Measurements from ENCODE around the gene FBXL7. TPM values are rescaled to one million over a fixed set of nuclear protein-coding genes. Genes with fewer than 3 reads are reported as not detected.

The FBXL7 gene
- total RNA-seq, 2 experiments from 2014 or later, result not detected

DNA sequence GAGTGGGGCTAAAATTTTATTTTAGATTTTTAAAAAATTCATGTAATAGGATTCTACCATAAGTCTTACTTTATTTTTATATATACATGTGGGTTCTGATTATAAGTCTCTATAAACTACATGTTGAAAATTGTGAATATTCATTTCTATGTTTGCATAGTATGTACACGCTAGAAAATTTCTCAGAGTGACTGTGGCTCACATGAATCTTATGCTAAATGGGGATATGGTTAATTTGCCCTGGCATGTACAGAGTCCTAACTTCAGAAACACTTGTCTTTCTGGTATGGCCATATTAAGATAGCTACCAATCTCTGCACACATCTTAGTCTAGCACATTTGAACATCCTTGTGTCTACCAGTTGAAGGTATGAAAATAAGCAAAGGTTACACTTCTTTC, 154.8 kb downstream of the FBXL7 start:
- ATAC-seq, result no peak
- Mint-ChIP-seq H3K27me3 (no peaks in the 10 kb centered on the region), H3K9me3 (peaks cover 3% of the 10 kb centered on the region), H3K4me3 (no peak overlapping the region), H3K27ac (no peak overlapping the region), H3K4me1 (ENCODE audit: low read depth) (no peaks in the 10 kb centered on the region), H3K36me3 (ENCODE audit: low read depth) (no peaks in the 10 kb centered on the region)
- no peak for TF ChIP-seq CTCF (IDR thresholded peaks at IDR 0.05)
- DNase-seq, result no peak
- POLR2A ChIA-PET, result no interaction called here
- CTCF ChIA-PET, result no interaction called here
- intact Hi-C loops (cut with micrococcal nuclease), result no loop called here

- DNase-seq (no peak), ATAC-seq (no peak)
- Mint-ChIP-seq H3K36me3 (ENCODE audit: low read depth) (no peaks in the 10 kb centered on the region), H3K27me3 (no peaks in the 10 kb centered on the region), H3K27ac (no peak overlapping the region), H3K4me3 (no peak overlapping the region), H3K4me1 (ENCODE audit: low read depth) (no peaks in the 10 kb centered on the region), H3K9me3 (peaks cover 1% of the 10 kb centered on the region)
- CTCF ChIA-PET, result no interaction called here
- TF ChIP-seq CTCF (IDR thresholded peaks at IDR 0.05), result no peak
- POLR2A ChIA-PET, result no interaction called here
- intact Hi-C loops (cut with micrococcal nuclease), result no loop called here
Observed at GRCh38 chr5:15655683-15656082, 155.7 kb downstream of the FBXL7 start.

- intact Hi-C loops (cut with micrococcal nuclease), result no loop called here
- DNase-seq, result no peak
- no peak for TF ChIP-seq CTCF (IDR thresholded peaks at IDR 0.05)
- peaks cover 9% of the 10 kb centered on the region for H3K9me3 Mint-ChIP-seq
- CTCF ChIA-PET, result no interaction called here
- POLR2A ChIA-PET, result no interaction called here
- H3K36me3 Mint-ChIP-seq (ENCODE audit: low read depth), result no peaks in the 10 kb centered on the region
- no peak overlapping the region for H3K27ac Mint-ChIP-seq
- H3K27me3 Mint-ChIP-seq, result no peaks in the 10 kb centered on the region
- no peaks in the 10 kb centered on the region for H3K4me1 Mint-ChIP-seq (ENCODE audit: low read depth)
- no peak overlapping the region for H3K4me3 Mint-ChIP-seq
- ATAC-seq, result no peak
Observed at GRCh38 chr5:15664961-15665360, 165.0 kb downstream of the FBXL7 start.

- H3K27ac Mint-ChIP-seq, result no peak overlapping the region
- ChIA-PET CTCF (no interaction called here), POLR2A (no interaction called here)
- DNase-seq (no peak), ATAC-seq (no peak)
- no peaks in the 10 kb centered on the region for H3K36me3 Mint-ChIP-seq (ENCODE audit: low read depth)
- H3K27me3 Mint-ChIP-seq, result no peaks in the 10 kb centered on the region
- H3K4me3 Mint-ChIP-seq, result no peak overlapping the region
- intact Hi-C loops (cut with micrococcal nuclease), result no loop called here
- no peak for TF ChIP-seq CTCF (IDR thresholded peaks at IDR 0.05)
- H3K9me3 Mint-ChIP-seq, result peaks cover 7% of the 10 kb centered on the region
- no peaks in the 10 kb centered on the region for H3K4me1 Mint-ChIP-seq (ENCODE audit: low read depth)
Observed at GRCh38 chr5:15669826-15670225, 169.8 kb downstream of the FBXL7 start.

GRCh38 chr5:15674716-15675115, 174.7 kb downstream of the FBXL7 start:
- CTCF ChIA-PET, result interaction anchor here (0.6 kb wide), 1 partner anchor 122 kb away, joined by 4 read pairs; no protein-coding TSS in a partner anchor
- Mint-ChIP-seq H3K9me3 (peaks cover 5% of the 10 kb centered on the region), H3K4me3 (no peak overlapping the region), H3K27me3 (no peaks in the 10 kb centered on the region), H3K4me1 (ENCODE audit: low read depth) (no peaks in the 10 kb centered on the region), H3K36me3 (ENCODE audit: low read depth) (no peaks in the 10 kb centered on the region), H3K27ac (no peak overlapping the region)
- no peak for TF ChIP-seq CTCF (IDR thresholded peaks at IDR 0.05)
- DNase-seq (no peak), ATAC-seq (no peak)
- POLR2A ChIA-PET, result no interaction called here
- intact Hi-C loops (cut with micrococcal nuclease), result no loop called here
